OCI-LY1 (cell line): ENCODE measurements around the gene DHX58.
"Not testable (repeated sequence)": the region's sequence is repeated elsewhere in the genome, so short reads cannot be mapped to it uniquely, and the experiment has no call there.

Source experiments
- EZH2 ChIP-seq: fragments of 200-600 bp; sonication (generic), shearing (Covaris generic); IDR thresholded peaks from 2 replicates; pipeline ENCODE4 v1.8.0; 2017; ENCODE audit warnings: borderline replicate concordance, mixed run types, mild to moderate bottlenecking, antibody characterized with exemption, low read length, moderate library complexity, mixed read lengths
- TF ChIP-seq, protein P1 (sequence below): fragments of 200-600 bp; sonication (generic), shearing (Covaris generic); IDR thresholded peaks from 2 replicates; pipeline ENCODE4 v1.5.1; 2017; ENCODE audit warnings: mild to moderate bottlenecking, antibody characterized with exemption, low read length, moderate library complexity, mixed read lengths

DNA sequence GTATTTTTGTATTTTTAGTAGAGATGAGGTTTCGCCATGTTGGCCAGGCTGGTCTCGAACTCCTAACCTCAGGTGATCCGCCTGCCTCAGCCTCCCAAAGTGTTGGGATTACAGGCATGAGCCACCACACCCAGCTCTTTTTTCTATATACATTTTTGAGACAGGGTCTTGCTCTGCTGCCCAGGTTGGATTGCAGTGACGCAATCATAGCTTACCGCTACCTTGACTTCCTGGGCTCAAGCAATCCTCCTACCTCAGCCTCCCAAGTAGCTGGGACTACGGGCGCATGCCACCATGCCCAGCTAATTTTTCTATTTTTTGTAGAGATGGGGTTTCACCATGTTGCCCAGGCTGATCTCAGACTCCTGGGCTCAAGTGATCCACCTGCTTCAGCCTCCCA, 28.2 kb upstream of the DHX58 start:
- TF ChIP-seq EZH2 = not testable (repeated sequence)
- TF ChIP-seq, protein P1, sequence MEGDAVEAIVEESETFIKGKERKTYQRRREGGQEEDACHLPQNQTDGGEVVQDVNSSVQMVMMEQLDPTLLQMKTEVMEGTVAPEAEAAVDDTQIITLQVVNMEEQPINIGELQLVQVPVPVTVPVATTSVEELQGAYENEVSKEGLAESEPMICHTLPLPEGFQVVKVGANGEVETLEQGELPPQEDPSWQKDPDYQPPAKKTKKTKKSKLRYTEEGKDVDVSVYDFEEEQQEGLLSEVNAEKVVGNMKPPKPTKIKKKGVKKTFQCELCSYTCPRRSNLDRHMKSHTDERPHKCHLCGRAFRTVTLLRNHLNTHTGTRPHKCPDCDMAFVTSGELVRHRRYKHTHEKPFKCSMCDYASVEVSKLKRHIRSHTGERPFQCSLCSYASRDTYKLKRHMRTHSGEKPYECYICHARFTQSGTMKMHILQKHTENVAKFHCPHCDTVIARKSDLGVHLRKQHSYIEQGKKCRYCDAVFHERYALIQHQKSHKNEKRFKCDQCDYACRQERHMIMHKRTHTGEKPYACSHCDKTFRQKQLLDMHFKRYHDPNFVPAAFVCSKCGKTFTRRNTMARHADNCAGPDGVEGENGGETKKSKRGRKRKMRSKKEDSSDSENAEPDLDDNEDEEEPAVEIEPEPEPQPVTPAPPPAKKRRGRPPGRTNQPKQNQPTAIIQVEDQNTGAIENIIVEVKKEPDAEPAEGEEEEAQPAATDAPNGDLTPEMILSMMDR = not testable (repeated sequence)
